H9 (cell line): ENCODE results near the gene AIFM2. TPM values are rescaled to one million over a fixed set of nuclear protein-coding genes. Genes with fewer than 3 reads are reported as not detected.
"Not testable (repeated sequence)": the region's sequence is repeated elsewhere in the genome, so short reads cannot be mapped to it uniquely, and the experiment has no call there.

ENCODE experiments used
- DNase-seq: peaks from one replicate; pipeline ENCODE4 v3.0.0-alpha.2; 2017
- H2AFZ ChIP-seq: one replicate; pipeline ENCODE4 v1.6.1; 2013; ENCODE audit warnings: mild to moderate bottlenecking, low read length, control low read depth, moderate library complexity
- H2AK5ac ChIP-seq: 2 replicates; pipeline ENCODE4 v1.6.1; 2013; ENCODE audit warnings: low read length, control low read depth, mixed read lengths; ENCODE audit not compliant: insufficient read length
- H2BK120ac ChIP-seq: one replicate; pipeline ENCODE4 v1.6.1; 2013; ENCODE audit warnings: low read depth, mild to moderate bottlenecking, low read length, control low read depth, inconsistent platforms; ENCODE audit not compliant: poor library complexity, severe bottlenecking
- H2BK12ac ChIP-seq: 2 replicates; pipeline ENCODE4 v1.6.1; 2013; ENCODE audit warnings: low read length, control low read depth, mixed read lengths, low read depth; ENCODE audit not compliant: insufficient read length
- H2BK15ac ChIP-seq: 2 replicates; pipeline ENCODE4 v1.6.1; 2013; ENCODE audit warnings: low read depth, low read length, control low read depth
- H2BK20ac ChIP-seq: one replicate; pipeline ENCODE4 v1.6.1; 2013; ENCODE audit warnings: low read depth, mild to moderate bottlenecking, low read length, control low read depth, inconsistent platforms; ENCODE audit not compliant: poor library complexity, severe bottlenecking
- H2BK5ac ChIP-seq: 2 replicates; pipeline ENCODE4 v1.6.1; 2013; ENCODE audit warnings: low read length, control low read depth, mixed read lengths; ENCODE audit not compliant: insufficient read length
- H3K14ac ChIP-seq: 2 replicates; pipeline ENCODE4 v1.6.1; 2013; ENCODE audit warnings: low read length, control low read depth; ENCODE audit not compliant: insufficient read depth
- H3K18ac ChIP-seq: 2 replicates; pipeline ENCODE4 v1.6.1; 2013; ENCODE audit warnings: low read depth, mild to moderate bottlenecking, mixed read lengths, low read length, control low read depth; ENCODE audit not compliant: insufficient read length
- H3K23ac ChIP-seq: 2 replicates; pipeline ENCODE4 v1.6.1; 2013; ENCODE audit warnings: low read length, control low read depth, mixed read lengths, low read depth; ENCODE audit not compliant: insufficient read length
- H3K23me2 ChIP-seq: 2 replicates; pipeline ENCODE4 v1.6.1; 2013; ENCODE audit warnings: low read depth, mild to moderate bottlenecking, mixed read lengths, low read length, control low read depth; ENCODE audit not compliant: insufficient read length, poor library complexity, severe bottlenecking
- H3K27ac ChIP-seq: 2 replicates; pipeline ENCODE4 v1.5.1; 2013; ENCODE audit warnings: low read length, control low read depth, mixed read lengths, low read depth; ENCODE audit not compliant: insufficient read length
- H3K27me3 ChIP-seq: 2 replicates; pipeline ENCODE4 v1.6.1; 2013; ENCODE audit warnings: low read length, control low read depth, inconsistent platforms; ENCODE audit not compliant: insufficient read depth
- H3K4ac ChIP-seq: 2 replicates; pipeline ENCODE4 v1.6.1; 2013; ENCODE audit warnings: low read depth, mild to moderate bottlenecking, control low read depth, inconsistent platforms, low read length, moderate library complexity
- H3K4me1 ChIP-seq: 2 replicates; pipeline ENCODE4 v1.6.1; 2013; ENCODE audit warnings: low read length, control low read depth, inconsistent platforms; ENCODE audit not compliant: insufficient read depth
- H3K4me2 ChIP-seq: 2 replicates; pipeline ENCODE4 v1.6.1; 2013; ENCODE audit warnings: low read length, control low read depth, mixed read lengths; ENCODE audit not compliant: insufficient read length, insufficient read depth
- H3K56ac ChIP-seq: 2 replicates; pipeline ENCODE4 v1.6.1; 2013; ENCODE audit warnings: low read depth, mild to moderate bottlenecking, mixed read lengths, low read length, control low read depth; ENCODE audit not compliant: insufficient read length
- H3K79me1 ChIP-seq: 2 replicates; pipeline ENCODE4 v1.6.1; 2013; ENCODE audit warnings: low read depth, mild to moderate bottlenecking, moderate library complexity, low read length, control low read depth, inconsistent platforms; ENCODE audit not compliant: insufficient read depth, poor library complexity, severe bottlenecking
- H3K79me2 ChIP-seq: 2 replicates; pipeline ENCODE4 v1.6.1; 2013; ENCODE audit warnings: low read length, control low read depth, inconsistent platforms; ENCODE audit not compliant: insufficient read depth
- H3K9ac ChIP-seq: 2 replicates; pipeline ENCODE4 v1.6.1; 2013; ENCODE audit warnings: low read length, control low read depth, mixed read lengths; ENCODE audit not compliant: insufficient read length; ENCODE audit errors: extremely low read depth
- H3K9me3 ChIP-seq: one replicate; pipeline ENCODE4 v1.6.1; 2013; ENCODE audit warnings: low read depth, low read length, inconsistent platforms; ENCODE audit not compliant: control insufficient read depth
- H3T11ph ChIP-seq: one replicate; pipeline ENCODE4 v1.6.1; 2013; ENCODE audit warnings: mild to moderate bottlenecking, low read length, control low read depth, inconsistent platforms
- H4K20me1 ChIP-seq: one replicate; pipeline ENCODE4 v1.6.1; 2013; ENCODE audit not compliant: control insufficient read depth, insufficient read length, insufficient read depth
- H4K5ac ChIP-seq: 2 replicates; pipeline ENCODE4 v1.6.1; 2013; ENCODE audit warnings: low read depth, mild to moderate bottlenecking, mixed read lengths, low read length, control low read depth; ENCODE audit not compliant: insufficient read length
- H4K8ac ChIP-seq: replicated peaks from 2 replicates; pipeline ENCODE4 v1.6.1; 2013; ENCODE audit warnings: low read length, control low read depth, mixed read lengths, low read depth; ENCODE audit not compliant: insufficient read length
- H4K91ac ChIP-seq: 2 replicates; pipeline ENCODE4 v1.6.1; 2013; ENCODE audit warnings: low read depth, mild to moderate bottlenecking, moderate library complexity, mixed read lengths, low read length, control low read depth; ENCODE audit not compliant: insufficient read length
- H3K27ac Mint-ChIP-seq, 3 experiments: 2 replicates in 2 of 3; 3 replicates in 1 of 3; pipeline ENCODE4 v1.8.0; 2020 to 2021; ENCODE audit warnings: mixed read lengths in 3 of 3, mild to moderate bottlenecking in 1 of 3, moderate library complexity in 1 of 3
- H3K27me3 Mint-ChIP-seq: 2 replicates; pipeline ENCODE4 v1.8.0; 2021; ENCODE audit warnings: low read depth, mild to moderate bottlenecking, moderate library complexity, mixed read lengths
- H3K36me3 Mint-ChIP-seq, 3 experiments: 2 replicates in 2 of 3; 3 replicates in 1 of 3; pipeline ENCODE4 v1.8.0; 2020 to 2021; ENCODE audit warnings: low read depth in 3 of 3, mixed read lengths in 3 of 3; ENCODE audit not compliant: insufficient read depth in 1 of 3
- H3K4me1 Mint-ChIP-seq, 2 experiments: 2 replicates each; pipeline ENCODE4 v1.8.0; 2020; ENCODE audit warnings: mixed read lengths in 2 of 2
- H3K4me3 Mint-ChIP-seq, 2 experiments: 2 replicates in 1 of 2; 3 replicates in 1 of 2; pipeline ENCODE4 v1.8.0; 2020 to 2021; ENCODE audit warnings: mild to moderate bottlenecking in 2 of 2, mixed read lengths in 2 of 2, moderate library complexity in 1 of 2
- H3K9me3 Mint-ChIP-seq, 2 experiments: 2 replicates in 1 of 2; 3 replicates in 1 of 2; pipeline ENCODE4 v1.8.0; 2020; ENCODE audit warnings: mild to moderate bottlenecking in 2 of 2, mixed read lengths in 2 of 2, moderate library complexity in 1 of 2
- CTCF ChIP-seq: fragments of 200-600 bp; sonication (generic); conservative IDR thresholded peaks from 3 replicates; pipeline ENCODE4 v1.8.0; 2021; ENCODE audit warnings: antibody characterized with exemption, mild to moderate bottlenecking
- WGBS: extraction: QIAGEN DNeasy Blood & Tissue Kit; methylation state at CpG from one replicate; pipeline ENCODE4 v1.1.7; 2013; ENCODE audit warnings: missing lambda C conversion rate, low lambda C conversion rate, mixed read lengths; ENCODE audit not compliant: insufficient read length; ENCODE audit errors: extremely low coverage; 5-methylcytosine and 5-hydroxymethylcytosine counted together
- long read RNA-seq: library from polyadenylated mRNA; unstranded; transcript quantifications from one replicate; pipeline ENCODE4 v2.0.0, GENCODE V29; 2020
- total RNA-seq: library from RNA; stranded (reverse); gene quantifications from 2 replicates; pipeline ENCODE4 v1.2.1, GENCODE V29; 2021

AIFM2 gene
- total RNA-seq: 4.8 and 5.3 TPM in 2 replicates
- long read RNA-seq, transcript AIFM2-204 (9 exons, 3,247 nt): minor isoform, 8 of 55 reads
- long read RNA-seq, transcript AIFM2-201 (9 exons, 3,243 nt): major isoform, 21 of 55 reads
- long read RNA-seq, partial matches to known transcripts: 2 of 55 reads
- long read RNA-seq, other reads (novel, unspliced or antisense): 24 of 55 reads

GRCh38 chr10:70132098-70133029 lies at the start of gene AIFM2:
AIFM2 (minus strand) TSS chr10:70132825; CDS start chr10:70124084, 8,741 bp downstream.
- H3K9ac ChIP-seq: peak within 1 kb of the TSS; percentile 54
- Mint-ChIP-seq H3K9me3 (no peaks in the 10 kb centered on the region), H3K27me3 (peaks cover 32% of the 10 kb centered on the region), H3K27ac (peak within 1 kb of the TSS in 2 of 3 experiments; percentile 60 to 96; a peak in 3 of 7 replicates), H3K4me3 (peak within 1 kb of the TSS; percentile 77 to 87), H3K36me3 (no peaks in the 10 kb centered on the region), H3K4me1 (peaks cover 11 to 12% of the 10 kb centered on the region in 2 experiments)
- H4K8ac ChIP-seq: no peak within 1 kb of the TSS
- TF ChIP-seq CTCF: peak; percentile 38; the same call in 1 of the 3 replicates
- H3K27me3 ChIP-seq: no peaks in the 10 kb centered on the region; the same call in 1 of the 2 replicates
- no peak within 1 kb of the TSS for H2BK20ac ChIP-seq
- peak within 1 kb of the TSS; percentile 67 for H3K4me2 ChIP-seq
- H2BK5ac ChIP-seq: no peak within 1 kb of the TSS
- H3T11ph ChIP-seq: no peak within 1 kb of the TSS
- H3K4ac ChIP-seq: no peak within 1 kb of the TSS
- H3K27ac ChIP-seq: no peak within 1 kb of the TSS
- no peak within 1 kb of the TSS for H4K5ac ChIP-seq
- H3K79me1 ChIP-seq: no peaks in the 10 kb centered on the region
- WGBS: no CpG with 5 or more reads among the region's 80 CpGs
- H2AK5ac ChIP-seq: no peak within 1 kb of the TSS
- H3K4me1 ChIP-seq: no peaks in the 10 kb centered on the region
- H3K23me2 ChIP-seq: peaks cover 13% of the 10 kb centered on the region
- no peaks in the 10 kb centered on the region for H3K79me2 ChIP-seq
- H4K20me1 ChIP-seq: no peaks in the 10 kb centered on the region
- peak within 1 kb of the TSS; percentile 85 for H3K14ac ChIP-seq
- no peak within 1 kb of the TSS for H4K91ac ChIP-seq
- H3K18ac ChIP-seq: peak within 1 kb of the TSS; percentile 72
- no peak within 1 kb of the TSS for H2BK15ac ChIP-seq
- H2BK12ac ChIP-seq: no peak within 1 kb of the TSS
- H3K9me3 ChIP-seq: no peaks in the 10 kb centered on the region
- no peak within 1 kb of the TSS for H3K56ac ChIP-seq
- H2BK120ac ChIP-seq: no peak within 1 kb of the TSS
- H3K23ac ChIP-seq: no peak within 1 kb of the TSS
- H2AFZ ChIP-seq: peak within 1 kb of the TSS; percentile 27
- DNase-seq: peak; percentile 79

GRCh38 chr10:70179209-70179608 lies 46.6 kb upstream of the AIFM2 start:
- not testable (repeated sequence) for H3K23me2 ChIP-seq, H2BK120ac ChIP-seq, H3K9ac ChIP-seq, H3K9me3 Mint-ChIP-seq, H3K36me3 Mint-ChIP-seq, H2AFZ ChIP-seq, H2AK5ac ChIP-seq, H4K8ac ChIP-seq, H3T11ph ChIP-seq, DNase-seq, H3K4me2 ChIP-seq, H3K27ac ChIP-seq, H3K56ac ChIP-seq, H3K27ac Mint-ChIP-seq, H3K9me3 ChIP-seq, H3K23ac ChIP-seq, H4K5ac ChIP-seq, H3K18ac ChIP-seq, H4K91ac ChIP-seq, H3K4me3 Mint-ChIP-seq, H3K79me2 ChIP-seq, H3K4me1 ChIP-seq, H2BK5ac ChIP-seq, H3K4me1 Mint-ChIP-seq, H2BK12ac ChIP-seq, H3K79me1 ChIP-seq, H3K14ac ChIP-seq, H4K20me1 ChIP-seq, H3K4ac ChIP-seq, H3K27me3 ChIP-seq, H2BK20ac ChIP-seq, H2BK15ac ChIP-seq
- WGBS: no CpG with 5 or more reads among the region's 8 CpGs
- peaks cover 20% of the 10 kb centered on the region for H3K27me3 Mint-ChIP-seq
